ENCODE results near the gene AGBL4. TPM values are rescaled to one million over a fixed set of nuclear protein-coding genes. Genes with fewer than 3 reads are reported as not detected.

AGBL4 gene
- total RNA-seq, 6 experiments from 2014 or later = not detected

DNA sequence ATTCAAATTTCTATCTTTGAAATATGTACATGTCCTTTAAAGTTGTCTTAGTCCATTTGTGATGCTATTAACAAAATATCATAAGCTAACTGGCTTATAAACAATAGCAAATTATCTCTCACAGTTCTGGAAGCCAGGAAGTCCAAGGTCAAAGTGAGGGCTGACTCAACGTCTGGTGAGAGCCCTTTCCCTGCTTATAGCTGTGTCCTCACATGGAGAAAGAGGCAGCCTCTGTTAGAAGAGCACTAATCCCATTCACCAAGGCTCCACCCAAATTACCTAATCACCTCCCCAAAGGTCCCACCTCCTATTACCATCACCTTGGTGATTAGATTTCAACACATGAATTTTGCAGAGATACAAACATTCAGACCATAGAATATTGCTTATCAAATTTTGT, 797.0 kb downstream of the AGBL4 start:
- Mint-ChIP-seq H3K4me1 (ENCODE audit: low read depth) (no peaks in the 10 kb centered on the region), H3K4me3 (no peak overlapping the region), H3K27me3 (ENCODE audit: insufficient read depth) (no peaks in the 10 kb centered on the region), H3K36me3 (ENCODE audit: low read depth) (no peaks in the 10 kb centered on the region), H3K27ac (no peak overlapping the region), H3K9me3 (peaks cover 22% of the 10 kb centered on the region; the same call in 1 of the 2 replicates)
- no peak for DNase-seq
- TF ChIP-seq, protein P1, sequence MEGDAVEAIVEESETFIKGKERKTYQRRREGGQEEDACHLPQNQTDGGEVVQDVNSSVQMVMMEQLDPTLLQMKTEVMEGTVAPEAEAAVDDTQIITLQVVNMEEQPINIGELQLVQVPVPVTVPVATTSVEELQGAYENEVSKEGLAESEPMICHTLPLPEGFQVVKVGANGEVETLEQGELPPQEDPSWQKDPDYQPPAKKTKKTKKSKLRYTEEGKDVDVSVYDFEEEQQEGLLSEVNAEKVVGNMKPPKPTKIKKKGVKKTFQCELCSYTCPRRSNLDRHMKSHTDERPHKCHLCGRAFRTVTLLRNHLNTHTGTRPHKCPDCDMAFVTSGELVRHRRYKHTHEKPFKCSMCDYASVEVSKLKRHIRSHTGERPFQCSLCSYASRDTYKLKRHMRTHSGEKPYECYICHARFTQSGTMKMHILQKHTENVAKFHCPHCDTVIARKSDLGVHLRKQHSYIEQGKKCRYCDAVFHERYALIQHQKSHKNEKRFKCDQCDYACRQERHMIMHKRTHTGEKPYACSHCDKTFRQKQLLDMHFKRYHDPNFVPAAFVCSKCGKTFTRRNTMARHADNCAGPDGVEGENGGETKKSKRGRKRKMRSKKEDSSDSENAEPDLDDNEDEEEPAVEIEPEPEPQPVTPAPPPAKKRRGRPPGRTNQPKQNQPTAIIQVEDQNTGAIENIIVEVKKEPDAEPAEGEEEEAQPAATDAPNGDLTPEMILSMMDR (IDR thresholded peaks at IDR 0.05) = no peak

DNA sequence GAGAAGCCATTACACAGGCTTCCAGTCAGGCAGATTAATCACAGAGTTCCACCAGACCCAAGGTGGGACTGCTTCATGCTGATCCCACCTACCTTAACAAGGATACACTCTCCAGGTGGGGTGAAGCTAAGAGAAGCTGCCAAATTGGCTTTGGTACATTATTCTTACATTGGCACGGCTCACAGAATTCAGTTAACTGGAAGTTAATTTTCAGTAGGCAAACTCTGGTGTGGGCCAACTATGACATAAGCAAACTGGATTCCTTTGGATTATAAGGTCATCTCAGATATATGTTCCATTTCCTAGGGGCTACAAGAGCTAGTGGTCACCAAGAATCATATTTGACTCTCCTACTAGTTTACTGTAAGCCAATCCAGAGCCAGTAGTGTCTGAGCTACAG, 798.3 kb downstream of the AGBL4 start:
- TF ChIP-seq, protein P1 (IDR thresholded peaks at IDR 0.05) = no peak
- Mint-ChIP-seq H3K4me1 (ENCODE audit: low read depth) (no peaks in the 10 kb centered on the region), H3K36me3 (ENCODE audit: low read depth) (no peaks in the 10 kb centered on the region), H3K4me3 (no peak overlapping the region), H3K9me3 (peaks cover 12% of the 10 kb centered on the region; the same call in 1 of the 2 replicates), H3K27me3 (ENCODE audit: insufficient read depth) (no peaks in the 10 kb centered on the region), H3K27ac (no peak overlapping the region)
- no peak for DNase-seq

DNA sequence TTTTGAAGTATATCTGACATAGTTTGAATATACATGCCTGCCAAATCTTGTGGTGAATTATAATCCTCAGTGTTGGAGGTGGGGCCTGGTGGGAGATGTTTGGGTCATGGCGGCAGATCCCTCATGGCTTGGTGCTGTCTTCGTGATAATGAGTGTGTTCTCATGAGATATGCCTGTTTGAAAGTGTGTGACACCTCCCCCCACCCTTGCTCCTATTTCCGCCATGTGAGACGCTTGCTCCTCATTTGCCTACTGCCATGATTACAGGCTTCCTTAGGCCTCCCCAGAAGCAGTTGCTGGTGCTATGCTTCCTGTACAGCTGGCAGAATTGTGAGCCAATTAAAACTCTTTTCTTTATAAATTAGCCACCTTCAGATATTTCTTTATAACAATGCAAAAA, 810.5 kb downstream of the AGBL4 start:
- Mint-ChIP-seq H3K36me3 (ENCODE audit: low read depth) (peaks cover 5% of the 10 kb centered on the region; the same call in 1 of the 2 replicates), H3K27me3 (ENCODE audit: insufficient read depth) (no peaks in the 10 kb centered on the region), H3K4me1 (ENCODE audit: low read depth) (no peaks in the 10 kb centered on the region), H3K9me3 (peaks cover 23% of the 10 kb centered on the region), H3K27ac (no peak overlapping the region), H3K4me3 (no peak overlapping the region)
- TF ChIP-seq, protein P1 (IDR thresholded peaks at IDR 0.05) = no peak
- no peak for DNase-seq

DNA sequence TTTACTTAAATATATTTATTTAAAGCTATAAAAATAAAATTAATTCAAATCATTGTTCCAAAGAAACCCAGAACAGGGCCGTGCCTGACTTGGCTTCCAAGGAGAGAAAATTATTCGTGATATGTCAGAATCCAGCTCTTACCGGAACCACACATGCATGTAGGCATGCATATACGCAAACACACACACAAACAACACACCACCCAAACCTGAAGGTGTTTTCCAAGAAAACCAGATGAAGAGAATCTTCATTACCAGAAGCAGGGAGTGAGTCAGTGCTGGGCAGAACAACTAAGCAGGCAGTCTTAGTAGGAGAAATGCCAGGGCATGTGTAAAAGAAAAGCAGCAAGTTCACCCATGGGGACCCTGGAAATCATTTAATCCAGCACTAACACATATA, 815.0 kb downstream of the AGBL4 start:
- no peak for DNase-seq
- Mint-ChIP-seq H3K27ac (no peak overlapping the region), H3K36me3 (ENCODE audit: low read depth) (no peaks in the 10 kb centered on the region; the same call in 1 of the 2 replicates), H3K4me3 (no peak overlapping the region), H3K9me3 (peaks cover 17% of the 10 kb centered on the region), H3K4me1 (ENCODE audit: low read depth) (no peaks in the 10 kb centered on the region), H3K27me3 (ENCODE audit: insufficient read depth) (no peaks in the 10 kb centered on the region)
- TF ChIP-seq, protein P1 (IDR thresholded peaks at IDR 0.05) = no peak

DNA sequence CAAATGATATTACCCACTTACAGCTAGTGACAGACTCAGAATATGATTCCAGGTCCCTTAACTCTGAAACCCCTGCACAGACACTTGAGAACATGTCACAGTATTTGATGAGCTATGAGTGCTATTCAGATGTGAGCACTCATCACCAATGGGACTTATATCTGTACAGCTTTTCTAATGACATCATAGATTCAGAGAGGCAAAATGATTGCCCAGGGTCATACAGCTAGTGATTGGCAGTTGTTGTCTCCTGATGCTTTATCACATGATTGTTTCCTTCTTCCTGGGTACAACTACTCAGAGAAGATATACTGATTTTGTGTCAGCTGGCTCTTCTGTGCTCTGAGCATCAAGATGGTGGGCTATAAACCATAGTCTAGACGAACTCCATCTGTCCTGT, 819.0 kb downstream of the AGBL4 start:
- peaks cover 49% of the 10 kb centered on the region for H3K9me3 Mint-ChIP-seq
- no peaks in the 10 kb centered on the region for H3K4me1 Mint-ChIP-seq (ENCODE audit: low read depth)
- DNase-seq = no peak
- no peaks in the 10 kb centered on the region for H3K27me3 Mint-ChIP-seq (ENCODE audit: insufficient read depth)
- H3K4me3 Mint-ChIP-seq = no peak overlapping the region
- TF ChIP-seq, protein P1 (IDR thresholded peaks at IDR 0.05) = no peak
- H3K27ac Mint-ChIP-seq = no peak overlapping the region
- H3K36me3 Mint-ChIP-seq (ENCODE audit: low read depth) = no peaks in the 10 kb centered on the region; the same call in 1 of the 2 replicates

DNA sequence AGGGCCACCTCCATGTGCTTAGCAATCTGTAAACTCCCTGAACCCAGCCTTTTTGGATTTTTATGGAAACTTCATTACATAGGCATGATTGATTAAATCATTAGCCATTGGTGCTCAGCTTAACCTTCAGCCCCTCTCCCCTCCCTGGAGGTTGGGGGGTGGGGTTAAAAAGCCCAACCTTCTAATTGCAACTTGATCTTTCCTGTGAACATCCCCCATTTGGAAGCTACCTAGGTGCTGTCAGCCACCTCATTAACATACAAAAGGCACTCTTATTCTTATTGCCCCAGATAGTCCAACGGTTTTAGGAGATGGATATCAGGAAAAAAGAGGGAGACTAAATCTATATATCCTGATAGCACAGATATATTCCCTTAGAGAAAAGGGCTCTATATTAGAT, 823.0 kb downstream of the AGBL4 start:
- DNase-seq = no peak
- no peaks in the 10 kb centered on the region for H3K4me1 Mint-ChIP-seq (ENCODE audit: low read depth)
- no peak overlapping the region for H3K4me3 Mint-ChIP-seq
- peaks cover 68% of the 10 kb centered on the region for H3K9me3 Mint-ChIP-seq
- TF ChIP-seq, protein P1 (IDR thresholded peaks at IDR 0.05) = no peak
- no peaks in the 10 kb centered on the region for H3K27me3 Mint-ChIP-seq (ENCODE audit: insufficient read depth)
- H3K27ac Mint-ChIP-seq = no peak overlapping the region
- no peaks in the 10 kb centered on the region; the same call in 1 of the 2 replicates for H3K36me3 Mint-ChIP-seq (ENCODE audit: low read depth)
